ENCODE data around the gene ISCA2. TPM values are rescaled to one million over a fixed set of nuclear protein-coding genes. Genes with fewer than 3 reads are reported as not detected.

The ISCA2 gene
- total and polyA plus RNA-seq, 2 donors (not counting 3 experiments of a cell fraction or from before 2014, with no cell fraction given): 22.6 to 25.7 TPM

DNA sequence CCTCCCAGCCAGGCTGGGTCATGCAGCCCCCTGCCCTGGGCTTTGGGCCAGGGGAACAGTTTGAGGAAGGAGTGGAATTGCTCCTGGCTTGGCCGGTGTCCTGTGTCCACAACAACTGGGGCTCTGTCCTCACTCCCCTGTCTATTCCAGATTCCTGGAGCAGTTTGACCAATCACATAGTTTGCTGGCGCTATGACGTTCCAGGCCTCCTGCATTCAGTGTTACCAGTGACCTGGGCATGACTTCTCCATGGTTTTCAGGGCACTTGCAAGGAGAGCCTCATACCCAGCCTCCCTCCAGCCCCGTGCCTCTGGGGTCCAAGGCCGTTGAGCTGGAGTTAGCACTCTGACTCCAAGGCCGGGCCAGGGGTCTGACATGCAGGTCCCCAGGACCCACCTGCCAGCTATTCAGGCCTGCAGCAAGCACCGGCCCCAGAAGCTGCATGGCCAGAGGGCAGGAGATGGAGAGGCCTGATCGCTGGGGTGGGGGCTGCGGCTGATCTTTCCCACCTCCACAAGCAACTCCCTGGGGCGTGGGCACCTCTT is 34.2 kb downstream of the ISCA2 start:
- ChIA-PET POLR2A (no interaction called here), CTCF (no interaction called here)
- Histone ChIP-seq H3K9me3 (replicated peaks; ENCODE audit: control insufficient read depth, insufficient read depth, low read length) (no peaks in the 10 kb centered on the region), H3K4me3 (replicated peaks in 1 of 3; ENCODE audit: insufficient read depth in 1 of 3, low read depth in 1 of 3, low read length in 3 of 3) (no peak overlapping the region), H3K4me1 (ENCODE audit: control insufficient read depth, extremely low read depth, insufficient read depth, low read length) (no peaks in the 10 kb centered on the region), H3K36me3 (ENCODE audit: control insufficient read depth in 2 of 2, extremely low read depth in 1 of 2, insufficient read depth in 2 of 2, low read length in 2 of 2) (peaks cover 10 to 41% of the 10 kb centered on the region in 2 experiments), H3K4me2 (ENCODE audit: insufficient read depth, low read length) (no peak overlapping the region), H3K79me2 (ENCODE audit: control insufficient read depth, insufficient read depth, low read length) (no peaks in the 10 kb centered on the region), H3K27me3 (ENCODE audit: control insufficient read depth in 2 of 2, insufficient read depth in 2 of 2, low read length in 2 of 2) (no peaks in the 10 kb centered on the region), H3K27ac (ENCODE audit: insufficient read depth, low read depth, low read length) (no peak overlapping the region), H3K9me1 (replicated peaks; ENCODE audit: control insufficient read depth, extremely low read depth, insufficient read depth, low read length) (no peaks in the 10 kb centered on the region), H3K9ac (replicated peaks; ENCODE audit: extremely low read depth, insufficient read depth, low read length) (no peak overlapping the region), H2AFZ (ENCODE audit: low read depth, low read length) (no peak overlapping the region), H4K20me1 (replicated peaks; ENCODE audit: control insufficient read depth, extremely low read depth, insufficient read depth, low read length) (no peaks in the 10 kb centered on the region)
- intact Hi-C loops (cut with micrococcal nuclease): no loop called here
- dilution Hi-C loops (cut with MboI; ENCODE audit: extremely low pct_ligation_motif_present, low sequenced_read_pairs): no loop called here
- no peak for FAIRE-seq
- no TSS peak for BruUV-seq (replicated peaks)
- no peak for TF ChIP-seq JUN (IDR thresholded peaks at IDR 0.05; ENCODE audit: borderline replicate concordance, insufficient read depth, insufficient read length, low read depth)
- TF ChIP-seq, protein P1, sequence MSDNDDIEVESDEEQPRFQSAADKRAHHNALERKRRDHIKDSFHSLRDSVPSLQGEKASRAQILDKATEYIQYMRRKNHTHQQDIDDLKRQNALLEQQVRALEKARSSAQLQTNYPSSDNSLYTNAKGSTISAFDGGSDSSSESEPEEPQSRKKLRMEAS (IDR thresholded peaks at IDR 0.05; ENCODE audit: insufficient read depth, insufficient read length): no peak
- no peak for TF ChIP-seq GATA2 (IDR thresholded peaks at IDR 0.05; ENCODE audit: insufficient read depth, insufficient read length, low read depth, low read length)
- TF ChIP-seq MYC (IDR thresholded peaks at IDR 0.05; ENCODE audit: low read depth, low read length): no peak
- TF ChIP-seq POLR2A (IDR thresholded peaks at IDR 0.05; ENCODE audit: low read depth, low read length): no peak
- DNase-seq (ENCODE audit: low read depth, low spot score): no peak

DNA sequence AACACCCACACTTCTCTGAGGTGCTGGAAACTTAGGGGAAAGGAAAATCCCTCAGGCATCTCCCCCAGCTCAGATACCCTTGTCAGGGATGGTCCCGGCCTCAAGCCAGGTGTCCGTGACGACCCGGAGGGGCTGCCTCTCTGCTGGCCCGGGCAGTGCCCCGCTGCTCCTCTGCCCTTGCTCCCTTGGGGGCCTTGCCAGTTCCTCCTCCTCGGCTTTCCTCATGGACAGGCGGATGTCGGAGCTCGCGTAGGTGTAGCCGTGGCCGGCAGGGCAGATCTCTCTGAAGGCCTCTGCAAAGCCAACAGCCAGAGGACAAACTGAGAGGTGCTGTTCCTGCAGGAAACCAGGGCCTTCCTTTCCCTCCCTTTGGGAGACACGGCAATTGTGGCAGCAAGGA is 34.8 kb downstream of the ISCA2 start:
- peaks cover 13 to 43% of the 10 kb centered on the region in 2 experiments for H3K36me3 ChIP-seq (ENCODE audit: control insufficient read depth in 2 of 2, extremely low read depth in 1 of 2, insufficient read depth in 2 of 2, low read length in 2 of 2)
- TF ChIP-seq, protein P2, sequence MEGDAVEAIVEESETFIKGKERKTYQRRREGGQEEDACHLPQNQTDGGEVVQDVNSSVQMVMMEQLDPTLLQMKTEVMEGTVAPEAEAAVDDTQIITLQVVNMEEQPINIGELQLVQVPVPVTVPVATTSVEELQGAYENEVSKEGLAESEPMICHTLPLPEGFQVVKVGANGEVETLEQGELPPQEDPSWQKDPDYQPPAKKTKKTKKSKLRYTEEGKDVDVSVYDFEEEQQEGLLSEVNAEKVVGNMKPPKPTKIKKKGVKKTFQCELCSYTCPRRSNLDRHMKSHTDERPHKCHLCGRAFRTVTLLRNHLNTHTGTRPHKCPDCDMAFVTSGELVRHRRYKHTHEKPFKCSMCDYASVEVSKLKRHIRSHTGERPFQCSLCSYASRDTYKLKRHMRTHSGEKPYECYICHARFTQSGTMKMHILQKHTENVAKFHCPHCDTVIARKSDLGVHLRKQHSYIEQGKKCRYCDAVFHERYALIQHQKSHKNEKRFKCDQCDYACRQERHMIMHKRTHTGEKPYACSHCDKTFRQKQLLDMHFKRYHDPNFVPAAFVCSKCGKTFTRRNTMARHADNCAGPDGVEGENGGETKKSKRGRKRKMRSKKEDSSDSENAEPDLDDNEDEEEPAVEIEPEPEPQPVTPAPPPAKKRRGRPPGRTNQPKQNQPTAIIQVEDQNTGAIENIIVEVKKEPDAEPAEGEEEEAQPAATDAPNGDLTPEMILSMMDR (IDR thresholded peaks at IDR 0.05; ENCODE audit: extremely low read depth in 1 of 2, insufficient read depth in 1 of 2, low read depth in 1 of 2, low read length in 2 of 2): no peak
- TF ChIP-seq POLR2A (IDR thresholded peaks at IDR 0.05; ENCODE audit: low read depth, low read length): no peak
- no peak for TF ChIP-seq EZH2 (IDR thresholded peaks at IDR 0.05; ENCODE audit: borderline replicate concordance, low read depth, low read length, severe bottlenecking)
- TF ChIP-seq, protein P1 (IDR thresholded peaks at IDR 0.05; ENCODE audit: insufficient read depth, insufficient read length): no peak
- TF ChIP-seq FOS (IDR thresholded peaks at IDR 0.05; ENCODE audit: borderline replicate concordance, insufficient read depth, low read length): no peak
- TF ChIP-seq JUN (IDR thresholded peaks at IDR 0.05; ENCODE audit: borderline replicate concordance, insufficient read depth, insufficient read length, low read depth): no peak
- no peak for TF ChIP-seq POLR2AphosphoS5 (IDR thresholded peaks at IDR 0.05; ENCODE audit: insufficient read depth, low read depth, low read length)
- TF ChIP-seq MYC (IDR thresholded peaks at IDR 0.05; ENCODE audit: low read depth, low read length): no peak
- no peak for TF ChIP-seq GATA2 (IDR thresholded peaks at IDR 0.05; ENCODE audit: insufficient read depth, insufficient read length, low read depth, low read length)
- H4K20me1 ChIP-seq (replicated peaks; ENCODE audit: control insufficient read depth, extremely low read depth, insufficient read depth, low read length): no peaks in the 10 kb centered on the region
- H3K4me2 ChIP-seq (ENCODE audit: insufficient read depth, low read length): no peak overlapping the region
- no peaks in the 10 kb centered on the region for H3K9me3 ChIP-seq (replicated peaks; ENCODE audit: control insufficient read depth, insufficient read depth, low read length)
- BruUV-seq (replicated peaks): no TSS peak
- DNase-seq (ENCODE audit: low read depth, low spot score): no peak
- H2AFZ ChIP-seq (ENCODE audit: low read depth, low read length): no peak overlapping the region
- dilution Hi-C loops (cut with MboI; ENCODE audit: extremely low pct_ligation_motif_present, low sequenced_read_pairs): no loop called here
- H3K27me3 ChIP-seq (ENCODE audit: control insufficient read depth in 2 of 2, insufficient read depth in 2 of 2, low read length in 2 of 2): no peaks in the 10 kb centered on the region
- ChIA-PET POLR2A (no interaction called here), CTCF (no interaction called here)
- intact Hi-C loops (cut with micrococcal nuclease): no loop called here
- no peaks in the 10 kb centered on the region for H3K4me1 ChIP-seq (ENCODE audit: control insufficient read depth, extremely low read depth, insufficient read depth, low read length)
- FAIRE-seq: no peak
- H3K4me3 ChIP-seq (replicated peaks in 1 of 3; ENCODE audit: insufficient read depth in 1 of 3, low read depth in 1 of 3, low read length in 3 of 3): no peak overlapping the region
- H3K9me1 ChIP-seq (replicated peaks; ENCODE audit: control insufficient read depth, extremely low read depth, insufficient read depth, low read length): no peaks in the 10 kb centered on the region
- no peaks in the 10 kb centered on the region for H3K79me2 ChIP-seq (ENCODE audit: control insufficient read depth, insufficient read depth, low read length)
- H3K9ac ChIP-seq (replicated peaks; ENCODE audit: extremely low read depth, insufficient read depth, low read length): no peak overlapping the region
- H3K27ac ChIP-seq (ENCODE audit: insufficient read depth, low read depth, low read length): no peak overlapping the region
